Heart right ventricle (tissue), 16 donors: ENCODE data around the gene C15orf39. TPM values are rescaled to one million over a fixed set of nuclear protein-coding genes. Genes with fewer than 3 reads are reported as not detected.

ENCODE experiments used
- ATAC-seq, 8 donors: fragments of 200-7000 bp; cut with Tn5 transposase; one replicate each; pipeline ENCODE4 v1.9.1; 2020; ENCODE audit warnings: mild to moderate bottlenecking in 8 of 8, moderate library complexity in 8 of 8, moderate number of reproducible peaks in 1 of 8
- DNase-seq, 2 donors: peaks; one replicate each; pipeline ENCODE4 v3.0.0-alpha.2; 2020
- H3K27ac ChIP-seq, 10 donors: fragments of 200-600 bp; sonication (generic) in 2 of 10; one replicate each; pipeline versions ENCODE4 v1.5.0 to v1.8.0; 2020 to 2022; ENCODE audit warnings: mild to moderate bottlenecking in 3 of 10
- H3K27me3 ChIP-seq, 7 donors: fragments of 200-600 bp; one replicate each; pipeline ENCODE4 v1.8.0; 2021 to 2022; ENCODE audit warnings: mild to moderate bottlenecking in 2 of 7
- H3K36me3 ChIP-seq, 9 donors: fragments of 200-600 bp; sonication (generic) in 1 of 9; one replicate each; pipeline versions ENCODE4 v1.5.0 to v1.8.0; 2020 to 2022; ENCODE audit warnings: mild to moderate bottlenecking in 2 of 9
- H3K4me1 ChIP-seq, 9 donors: fragments of 200-600 bp; sonication (generic) in 1 of 9; one replicate each; pipeline versions ENCODE4 v1.5.0 to v1.8.0; 2020 to 2022; ENCODE audit warnings: mild to moderate bottlenecking in 4 of 9
- H3K4me3 ChIP-seq, 10 donors: fragments of 200-600 bp; sonication (generic) in 2 of 10; one replicate each; pipeline versions ENCODE4 v1.5.0 to v1.8.0; 2020 to 2022; ENCODE audit warnings: mild to moderate bottlenecking in 7 of 10, moderate library complexity in 2 of 10
- H3K9me3 ChIP-seq, 11 donors: fragments of 200-600 bp in 10 of 11; sonication (generic) in 2 of 11; one replicate each; pipeline versions ENCODE4 v1.5.0 to v1.8.0; 2013 to 2022; ENCODE audit warnings: mild to moderate bottlenecking in 2 of 11, control low read depth in 1 of 11, moderate library complexity in 1 of 11
- CTCF ChIP-seq, 9 donors: fragments of 200-600 bp; sonication (generic) in 2 of 9; IDR thresholded peaks; one replicate each; pipeline versions ENCODE4 v1.5.0 to v1.8.0; 2021 to 2022; ENCODE audit warnings: antibody characterized with exemption in 9 of 9, mild to moderate bottlenecking in 5 of 9, moderate library complexity in 1 of 9
- WGBS, 2 donors: extraction: QIAGEN DNeasy Blood & Tissue Kit; methylation state at CpG; one replicate each; pipeline ENCODE4 v1.1.7; 2013; ENCODE audit warnings: inconsistent platforms in 1 of 2; 5-methylcytosine and 5-hydroxymethylcytosine counted together
- intact Hi-C, 10 donors: fragments of 100-400 bp; cut with DNase I; formaldehyde crosslinking; loops; one replicate each; pipeline versions ENCODE4 v1.11.1 to v1.14.2; 2022
- polyA plus RNA-seq, 2 donors: library from polyadenylated mRNA; stranded (reverse); fragments of 200-250 nt; gene quantifications; one replicate each; pipeline ENCODE4 v1.2.3, GENCODE V29; 2013
- total RNA-seq, 10 donors: library from RNA; stranded (reverse); fragmentation: NEBNext Ultra II Directional in 3 of 10; extraction: Animal tissue kit (Norgen Biotek cat#: 25700) in 3 of 10; gene quantifications; one replicate each; pipeline versions ENCODE4 v1.2.1 to v1.2.4, GENCODE V29; 2021 to 2023
- donor health status: Arrhythmogenic right ventricular cardiomyopathy.
- donor health status: ischemic (EF 13 %, LVEDD 7.1; RV severe dilation, severe dysfunction).
- donor health status: healthy with polysubstance abuse.
- donor health status: DM: no; HTN: yes; CAD: no.
- donor health status: DM: no; HTN: no; CAD: no.
- donor health status: ischemic (EF 25% LVEDD 6.9; RV normal size, moderate dysfunction).
- donor health status: ischemic (EF 25% LVEDD 5.7; RV mildly dilated, moderate dysfunction).
- donor health status: healthy.
- donor health status: DM: yes; HTN: yes; CAD: no.
- donor health status: Ischemic cardiomyopathy.
- donor health status: ischemic (EF 35%, LVEDD 5.7; RV mildly dilated, moderate dysfunction).
- donor health status: nonischemic (EF 11% LVEDD 7.7; RV severe dilation, severe dysfunction).
- donor health status: DM: yes; HTN: yes; CAD: no.
- donor health status: PGD.
- donor health status: ischemic (EF 29% LVEDD 5.4; RV normal size, mild dysfunction).
- donor health status: nonischemic (EF 23%, LVEDD 6.1; RV moderate dilation, normal function).

C15orf39 gene
- total and polyA plus RNA-seq, 12 donors, result 6.9 to 23.7 (median 14.2) TPM

GRCh38 chr15:75197062-75197630, 4.5 kb upstream of the C15orf39 start:
- ATAC-seq (no peak), DNase-seq (no peak)
- intact Hi-C loops, result loop anchor here in 1 of 10 donors (10.0 kb wide), 1 partner anchor 62 kb away; no protein-coding TSS in a partner anchor
- Histone ChIP-seq H3K4me1 (peaks cover 25 to 53% (median 43%) of the 10 kb centered on the region in 9 donors), H3K36me3 (no peaks in the 10 kb centered on the region), H3K27ac (peak overlapping the region in 2 of 10 donors; percentile 25 to 36), H3K4me3 (no peak overlapping the region), H3K27me3 (peaks cover 0 to 8% (median 0%) of the 10 kb centered on the region in 7 donors), H3K9me3 (no peaks in the 10 kb centered on the region)
- 31% methylated on average over 4 of the region's 4 CpGs for WGBS, 2 donors
- no peak for TF ChIP-seq CTCF (IDR thresholded peaks at IDR 0.05)

- intact Hi-C loops, result loop anchor here in 1 of 10 donors (10.0 kb wide), 1 partner anchor 64 kb away; no protein-coding TSS in a partner anchor
- ATAC-seq, result no peak
Observed at GRCh38 chr15:75198560-75199356, 2.9 kb upstream of the C15orf39 start.

GRCh38 chr15:75199357-75199940, 2.2 kb upstream of the C15orf39 start:
- 61 to 86% methylated on average over 2 of the region's 2 CpGs for WGBS, 2 donors
- no peak for TF ChIP-seq CTCF (IDR thresholded peaks at IDR 0.05)
- Histone ChIP-seq H3K4me1 (peaks cover 39 to 71% (median 58%) of the 10 kb centered on the region in 9 donors), H3K9me3 (no peaks in the 10 kb centered on the region), H3K27me3 (peaks cover 0 to 8% (median 0%) of the 10 kb centered on the region in 7 donors), H3K36me3 (no peaks in the 10 kb centered on the region), H3K4me3 (no peak overlapping the region), H3K27ac (peak overlapping the region in 1 of 10 donors; percentile 99)
- intact Hi-C loops, result loop anchor here in 1 of 10 donors (10.0 kb wide), 1 partner anchor 65 kb away; no protein-coding TSS in a partner anchor
- ATAC-seq (no peak), DNase-seq (no peak)

More at GRCh38 chr15:75198560-75199356, 2.9 kb upstream of the C15orf39 start:
- Histone ChIP-seq H3K9me3 (no peaks in the 10 kb centered on the region), H3K27ac (no peak overlapping the region), H3K4me3 (no peak overlapping the region), H3K4me1 (peaks cover 33 to 64% (median 51%) of the 10 kb centered on the region in 9 donors), H3K36me3 (no peaks in the 10 kb centered on the region), H3K27me3 (peaks cover 0 to 8% (median 0%) of the 10 kb centered on the region in 7 donors)
- TF ChIP-seq CTCF (IDR thresholded peaks at IDR 0.05), result no peak
- no peak for DNase-seq
- WGBS, 2 donors, result 82 to 86% methylated on average over 3 of the region's 3 CpGs

DNA sequence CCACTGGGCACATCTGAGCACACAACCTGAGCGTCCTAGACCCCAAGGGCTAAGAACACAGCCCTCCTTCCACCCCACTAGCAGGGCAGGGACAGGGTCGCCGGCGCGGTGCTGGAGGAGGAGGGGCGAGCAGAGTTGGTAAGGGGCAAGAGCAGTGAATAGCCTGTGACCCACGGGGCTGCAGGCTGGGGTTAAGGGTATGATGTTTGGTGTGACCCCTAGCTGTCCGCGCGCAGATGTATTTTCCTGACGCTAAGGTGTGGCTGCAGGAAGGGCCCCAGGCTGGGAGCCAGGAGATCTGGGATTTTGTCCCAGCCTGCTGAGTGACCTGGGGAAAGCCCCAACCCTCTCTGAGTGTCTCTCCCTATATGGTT, 1.3 kb upstream of the C15orf39 start:
- peak overlapping the region in 4 of 10 donors; percentile 22 to 99 (median 65) for H3K27ac ChIP-seq
- peaks cover 0 to under 1% (median 0%) of the 10 kb centered on the region in 9 donors for H3K36me3 ChIP-seq
- intact Hi-C loops, result loop anchor here in 5 of 10 donors (5.0 to 10.0 kb wide), 6 partner anchors 73 to 416 kb away; partner anchors contain the start of genes CSK (in 1 of the 5) and RPP25 (in 1 of the 5)
- WGBS, 2 donors, result 42 to 48% methylated on average over 11 of the region's 11 CpGs
- no peak for TF ChIP-seq CTCF (IDR thresholded peaks at IDR 0.05)
- peak overlapping the region in 3 of 10 donors; percentile 78 to 100 (median 92) for H3K4me3 ChIP-seq
- peak in 1 of 8 donors; percentile 20 for ATAC-seq
- H3K9me3 ChIP-seq, result no peaks in the 10 kb centered on the region
- H3K27me3 ChIP-seq, result peaks cover 0 to 5% (median 0%) of the 10 kb centered on the region in 7 donors
- peaks cover 39 to 75% (median 61%) of the 10 kb centered on the region in 9 donors for H3K4me1 ChIP-seq
- DNase-seq, result no peak
